ENCODE measurements around the gene GGT7. TPM values are rescaled to one million over a fixed set of nuclear protein-coding genes. Genes with fewer than 3 reads are reported as not detected.
"Not testable (repeated sequence)": the region's sequence is repeated elsewhere in the genome, so short reads cannot be mapped to it uniquely, and the experiment has no call there.

Gene GGT7
- total and polyA plus RNA-seq, 4 donors = 7.5 to 41.3 (median 24.7) TPM

- Histone ChIP-seq H3K4me3 (ENCODE audit: low read length in 2 of 2) (no peak overlapping the region), H3K27ac (ENCODE audit: low read depth in 1 of 2, low read length in 2 of 2) (no peak overlapping the region), H3K36me3 (ENCODE audit: control insufficient read depth in 1 of 2, insufficient read depth in 2 of 2, low read length in 1 of 2) (no peaks in the 10 kb centered on the region), H3K4me1 (ENCODE audit: control insufficient read depth in 1 of 2, insufficient read depth in 2 of 2, low read length in 2 of 2) (peaks cover 7 to 8% of the 10 kb centered on the region in 2 donors), H3K9me3 (ENCODE audit: control insufficient read depth, low read length) (no peaks in the 10 kb centered on the region), H3K27me3 (ENCODE audit: control insufficient read depth in 1 of 2, insufficient read depth in 2 of 2, low read length in 1 of 2) (no peaks in the 10 kb centered on the region)
- intact Hi-C loops (cut with DNase I) = no loop called here
- 32% methylated on average over 3 of the region's 3 CpGs for WGBS, 2 donors
- no peak for ATAC-seq (ENCODE audit: low FRiP score)
- no peak for DNase-seq
Measured at GRCh38 chr20:34904202-34904621, 31.6 kb upstream of the GGT7 start.

- H3K4me3 ChIP-seq (ENCODE audit: low read length in 2 of 2); H3K4me1 ChIP-seq (ENCODE audit: control insufficient read depth in 1 of 2, insufficient read depth in 2 of 2, low read length in 2 of 2); DNase-seq; intact Hi-C loops (cut with DNase I); H3K9me3 ChIP-seq (ENCODE audit: control insufficient read depth, low read length); ATAC-seq (ENCODE audit: low FRiP score); H3K36me3 ChIP-seq (ENCODE audit: control insufficient read depth in 1 of 2, insufficient read depth in 2 of 2, low read length in 1 of 2); H3K27me3 ChIP-seq (ENCODE audit: control insufficient read depth in 1 of 2, insufficient read depth in 2 of 2, low read length in 1 of 2); H3K27ac ChIP-seq (ENCODE audit: low read depth in 1 of 2, low read length in 2 of 2): not testable (repeated sequence)
- 84 to 94% methylated on average over 13 to 26 of the region's 26 CpGs for WGBS, 2 donors
Measured at GRCh38 chr20:34898731-34899130, 26.1 kb upstream of the GGT7 start.

GRCh38 chr20:34898129-34898528 is 25.5 kb upstream of the GGT7 start:
- ATAC-seq (ENCODE audit: low FRiP score) = not testable (repeated sequence)

GRCh38 chr20:34896086-34896621 is 23.5 kb upstream of the GGT7 start:
- ATAC-seq (ENCODE audit: low FRiP score) = no peak
- H3K4me1 ChIP-seq (ENCODE audit: control insufficient read depth in 1 of 2, insufficient read depth in 2 of 2, low read length in 2 of 2) = peaks cover 3 to 10% of the 10 kb centered on the region in 2 donors
- no peaks in the 10 kb centered on the region for H3K9me3 ChIP-seq (ENCODE audit: control insufficient read depth, low read length)
- no peaks in the 10 kb centered on the region for H3K27me3 ChIP-seq (ENCODE audit: control insufficient read depth in 1 of 2, insufficient read depth in 2 of 2, low read length in 1 of 2)
- peak overlapping the region; percentile 26 to 67 for H3K27ac ChIP-seq (ENCODE audit: low read depth in 1 of 2, low read length in 2 of 2)
- 5 to 9% methylated on average over 1 of the region's 1 CpG for WGBS, 2 donors
- no peak for DNase-seq
- H3K4me3 ChIP-seq (ENCODE audit: low read length in 2 of 2) = no peak overlapping the region
- no peaks in the 10 kb centered on the region for H3K36me3 ChIP-seq (ENCODE audit: control insufficient read depth in 1 of 2, insufficient read depth in 2 of 2, low read length in 1 of 2)
- intact Hi-C loops (cut with DNase I) = no loop called here

More at GRCh38 chr20:34898129-34898528, 25.5 kb upstream of the GGT7 start:
- H3K27me3 ChIP-seq (ENCODE audit: control insufficient read depth in 1 of 2, insufficient read depth in 2 of 2, low read length in 1 of 2); H3K27ac ChIP-seq (ENCODE audit: low read depth in 1 of 2, low read length in 2 of 2); DNase-seq; H3K4me3 ChIP-seq (ENCODE audit: low read length in 2 of 2); H3K9me3 ChIP-seq (ENCODE audit: control insufficient read depth, low read length); intact Hi-C loops (cut with DNase I); H3K4me1 ChIP-seq (ENCODE audit: control insufficient read depth in 1 of 2, insufficient read depth in 2 of 2, low read length in 2 of 2); H3K36me3 ChIP-seq (ENCODE audit: control insufficient read depth in 1 of 2, insufficient read depth in 2 of 2, low read length in 1 of 2): not testable (repeated sequence)
- 33 to 55% methylated on average over 2 to 3 of the region's 3 CpGs for WGBS, 2 donors

GRCh38 chr20:34895465-34895864 is 22.8 kb upstream of the GGT7 start:
- ATAC-seq (ENCODE audit: low FRiP score) (no peak), DNase-seq (no peak)
- peaks cover 3 to 13% of the 10 kb centered on the region in 2 donors for H3K4me1 ChIP-seq (ENCODE audit: control insufficient read depth in 1 of 2, insufficient read depth in 2 of 2, low read length in 2 of 2)
- 34 to 51% methylated on average over 3 of the region's 3 CpGs for WGBS, 2 donors
- no peaks in the 10 kb centered on the region for H3K9me3 ChIP-seq (ENCODE audit: control insufficient read depth, low read length)
- H3K27ac ChIP-seq (ENCODE audit: low read depth in 1 of 2, low read length in 2 of 2) = no peak overlapping the region
- H3K36me3 ChIP-seq (ENCODE audit: control insufficient read depth in 1 of 2, insufficient read depth in 2 of 2, low read length in 1 of 2) = no peaks in the 10 kb centered on the region
- no peaks in the 10 kb centered on the region for H3K27me3 ChIP-seq (ENCODE audit: control insufficient read depth in 1 of 2, insufficient read depth in 2 of 2, low read length in 1 of 2)
- intact Hi-C loops (cut with DNase I) = no loop called here
- H3K4me3 ChIP-seq (ENCODE audit: low read length in 2 of 2) = no peak overlapping the region

GRCh38 chr20:34894723-34895122 is 22.1 kb upstream of the GGT7 start:
- intact Hi-C loops (cut with DNase I) = no loop called here

GRCh38 chr20:34892671-34893070 is 20.0 kb upstream of the GGT7 start:
- Histone ChIP-seq H3K9me3 (ENCODE audit: control insufficient read depth, low read length) (peaks cover 2% of the 10 kb centered on the region), H3K4me1 (ENCODE audit: control insufficient read depth in 1 of 2, insufficient read depth in 2 of 2, low read length in 2 of 2) (peaks cover 3 to 13% of the 10 kb centered on the region in 2 donors), H3K4me3 (ENCODE audit: low read length in 2 of 2) (no peak overlapping the region), H3K27me3 (ENCODE audit: control insufficient read depth in 1 of 2, insufficient read depth in 2 of 2, low read length in 1 of 2) (no peaks in the 10 kb centered on the region), H3K36me3 (ENCODE audit: control insufficient read depth in 1 of 2, insufficient read depth in 2 of 2, low read length in 1 of 2) (no peaks in the 10 kb centered on the region), H3K27ac (ENCODE audit: low read depth in 1 of 2, low read length in 2 of 2) (peak overlapping the region in 1 of 2 donors; percentile 17)
- ATAC-seq (ENCODE audit: low FRiP score) (no peak), DNase-seq (no peak)
- 96% methylated on average over 2 of the region's 2 CpGs for WGBS, 2 donors
- intact Hi-C loops (cut with DNase I) = no loop called here

More at GRCh38 chr20:34894723-34895122, 22.1 kb upstream of the GGT7 start:
- DNase-seq (no peak), ATAC-seq (ENCODE audit: low FRiP score) (no peak)
- 7 to 10% methylated on average over 1 of the region's 1 CpG for WGBS, 2 donors
- Histone ChIP-seq H3K27me3 (ENCODE audit: control insufficient read depth in 1 of 2, insufficient read depth in 2 of 2, low read length in 1 of 2) (no peaks in the 10 kb centered on the region), H3K4me3 (ENCODE audit: low read length in 2 of 2) (no peak overlapping the region), H3K9me3 (ENCODE audit: control insufficient read depth, low read length) (no peaks in the 10 kb centered on the region), H3K36me3 (ENCODE audit: control insufficient read depth in 1 of 2, insufficient read depth in 2 of 2, low read length in 1 of 2) (no peaks in the 10 kb centered on the region), H3K4me1 (ENCODE audit: control insufficient read depth in 1 of 2, insufficient read depth in 2 of 2, low read length in 2 of 2) (peaks cover 3 to 13% of the 10 kb centered on the region in 2 donors), H3K27ac (ENCODE audit: low read depth in 1 of 2, low read length in 2 of 2) (no peak overlapping the region)

- WGBS, 2 donors = 73 to 87% methylated on average over 2 of the region's 2 CpGs
- Histone ChIP-seq H3K4me3 (ENCODE audit: low read length in 2 of 2) (no peak overlapping the region), H3K9me3 (ENCODE audit: control insufficient read depth, low read length) (peaks cover 2% of the 10 kb centered on the region), H3K27me3 (ENCODE audit: control insufficient read depth in 1 of 2, insufficient read depth in 2 of 2, low read length in 1 of 2) (no peaks in the 10 kb centered on the region), H3K27ac (ENCODE audit: low read depth in 1 of 2, low read length in 2 of 2) (peak overlapping the region in 1 of 2 donors; percentile 36), H3K4me1 (ENCODE audit: control insufficient read depth in 1 of 2, insufficient read depth in 2 of 2, low read length in 2 of 2) (peaks cover 5 to 13% of the 10 kb centered on the region in 2 donors), H3K36me3 (ENCODE audit: control insufficient read depth in 1 of 2, insufficient read depth in 2 of 2, low read length in 1 of 2) (no peaks in the 10 kb centered on the region)
- no peak for ATAC-seq (ENCODE audit: low FRiP score)
- no peak for DNase-seq
- intact Hi-C loops (cut with DNase I) = no loop called here
Measured at GRCh38 chr20:34891166-34892062, 18.8 kb upstream of the GGT7 start.

Measured in aorta (tissue), 5 donors.